Ovary (tissue), 9 donors: ENCODE data around the gene LOX. TPM values are rescaled to one million over a fixed set of nuclear protein-coding genes. Genes with fewer than 3 reads are reported as not detected.

Source experiments
- DNase-seq, 5 donors: peaks; one replicate each; pipeline ENCODE4 v3.0.0-alpha.2; 2019 to 2020
- H3K27ac ChIP-seq, 2 donors: fragments of 200-600 bp; one replicate each; pipeline versions ENCODE4 v1.5.1 to v1.8.0; 2019 to 2022
- H3K27me3 ChIP-seq: fragments of 200-600 bp; one replicate; pipeline ENCODE4 v1.8.0; 2022
- H3K36me3 ChIP-seq: fragments of 200-600 bp; sonication (generic); one replicate; pipeline ENCODE4 v1.5.1; 2019
- H3K4me1 ChIP-seq: one replicate; pipeline ENCODE4 v1.8.1; 2013; ENCODE audit warnings: mild to moderate bottlenecking, moderate library complexity; ENCODE audit not compliant: insufficient read depth
- H3K4me3 ChIP-seq: fragments of 200-600 bp; sonication (generic); one replicate; pipeline ENCODE4 v1.5.1; 2017
- H3K9me3 ChIP-seq, 2 donors: fragments of 200-600 bp in 1 of 2; sonication (generic) in 1 of 2; one replicate each; pipeline versions ENCODE4 v1.5.1 to v1.8.1; 2013 to 2019; ENCODE audit warnings: mild to moderate bottlenecking in 1 of 2, moderate library complexity in 1 of 2
- EP300 ChIP-seq: sonication (generic); formaldehyde crosslinking; IDR thresholded peaks from one replicate; pipeline ENCODE4 v1.6.1; 2017; ENCODE audit warnings: antibody characterized with exemption
- POLR2A ChIP-seq: fragments of 450-650 bp; IDR thresholded peaks from one replicate; pipeline ENCODE4 v1.6.1; 2017; ENCODE audit warnings: antibody characterized with exemption, mild to moderate bottlenecking, moderate library complexity
- WGBS, 3 donors: extraction: QIAGEN DNeasy Blood & Tissue Kit in 1 of 3; methylation state at CpG; one replicate each; pipeline versions ENCODE4 v1.1.5 to v1.1.7; 2013 to 2017; 5-methylcytosine and 5-hydroxymethylcytosine counted together
- intact Hi-C, 4 donors: fragments of 100-400 bp; cut with DNase I; formaldehyde crosslinking; loops; one replicate each; pipeline versions ENCODE4 v1.11.0 to v1.15.1; 2022 to 2023
- polyA plus RNA-seq, 2 donors: library from polyadenylated mRNA; stranded (reverse); fragments of 200-250 nt in 1 of 2; fragments of 350-450 nt in 1 of 2; fragmentation: Illumina TruSeq in 1 of 2; extraction: RNeasy Lipid Tissue Mini Kit (QIAGEN cat#74804) in 1 of 2; gene quantifications; one replicate each; pipeline ENCODE4 v1.2.3, GENCODE V29; 2013 to 2014
- total RNA-seq, 7 donors: library from RNA; depleted of rRNA in 2 of 7; stranded (reverse); fragments of >200 nt in 2 of 7; fragmentation: NEBNext Ultra II Directional in 3 of 7; extraction: Animal tissue kit (Norgen Biotek cat#: 25700) in 3 of 7; gene quantifications; one replicate each; pipeline versions ENCODE4 v1.1.0 to v1.2.4, GENCODE V29; 2016 to 2023
- TF ChIP-seq, protein P1 (sequence below), 3 donors: fragments of 450-650 bp in 2 of 3; fragments of 200-600 bp in 1 of 3; IDR thresholded peaks; one replicate each; pipeline versions ENCODE4 v1.5.1 to v1.8.0; 2016 to 2022; ENCODE audit warnings: antibody characterized with exemption in 3 of 3, mild to moderate bottlenecking in 1 of 3
- donor health status: DM: no; HTN: no; CAD: no; lungs with moderate emphysema.
- donor health status: DM: no; HTN: no; CAD: no.
- donor health status: Bipolar disorder and iron deficiency.
- donor health status: DM: yes; HTN: yes; CAD: no.
- donor health status: DM: no; HTN: no; CAD: no.
- donor health status: DM: yes; HTN: yes; CAD: no.

LOX gene
- total and polyA plus RNA-seq, 9 donors, result 6.9 to 23.5 (median 10.9) TPM

DNA sequence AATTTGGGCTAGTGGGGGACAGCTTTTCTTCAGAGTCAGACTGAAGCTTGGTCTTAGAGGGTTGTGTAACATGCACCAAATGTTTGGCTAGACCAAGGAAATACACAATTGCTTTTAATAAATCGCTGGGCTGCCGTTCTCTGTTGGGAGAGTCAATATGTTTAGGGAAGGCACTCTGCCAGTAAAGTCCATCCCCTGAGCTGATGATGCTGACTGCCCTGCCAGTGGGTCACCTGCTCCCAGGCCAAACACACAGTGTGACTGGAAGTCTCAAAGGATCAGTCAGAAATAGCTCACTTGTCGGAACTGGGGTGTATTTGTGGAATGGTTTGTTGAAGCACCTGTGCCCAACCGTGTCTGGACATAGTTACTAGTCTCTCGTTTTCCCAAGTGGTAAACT, 33.4 kb upstream of the LOX start:
- no peak for DNase-seq
- intact Hi-C loops, result no loop called here
- WGBS, 3 donors, result 83 to 86% (median 85%) methylated on average over 5 of the region's 5 CpGs
- no peaks in the 10 kb centered on the region for H3K36me3 ChIP-seq
- H3K27me3 ChIP-seq, result no peaks in the 10 kb centered on the region
- H3K27ac ChIP-seq, result no peak overlapping the region
- TF ChIP-seq, protein P1, sequence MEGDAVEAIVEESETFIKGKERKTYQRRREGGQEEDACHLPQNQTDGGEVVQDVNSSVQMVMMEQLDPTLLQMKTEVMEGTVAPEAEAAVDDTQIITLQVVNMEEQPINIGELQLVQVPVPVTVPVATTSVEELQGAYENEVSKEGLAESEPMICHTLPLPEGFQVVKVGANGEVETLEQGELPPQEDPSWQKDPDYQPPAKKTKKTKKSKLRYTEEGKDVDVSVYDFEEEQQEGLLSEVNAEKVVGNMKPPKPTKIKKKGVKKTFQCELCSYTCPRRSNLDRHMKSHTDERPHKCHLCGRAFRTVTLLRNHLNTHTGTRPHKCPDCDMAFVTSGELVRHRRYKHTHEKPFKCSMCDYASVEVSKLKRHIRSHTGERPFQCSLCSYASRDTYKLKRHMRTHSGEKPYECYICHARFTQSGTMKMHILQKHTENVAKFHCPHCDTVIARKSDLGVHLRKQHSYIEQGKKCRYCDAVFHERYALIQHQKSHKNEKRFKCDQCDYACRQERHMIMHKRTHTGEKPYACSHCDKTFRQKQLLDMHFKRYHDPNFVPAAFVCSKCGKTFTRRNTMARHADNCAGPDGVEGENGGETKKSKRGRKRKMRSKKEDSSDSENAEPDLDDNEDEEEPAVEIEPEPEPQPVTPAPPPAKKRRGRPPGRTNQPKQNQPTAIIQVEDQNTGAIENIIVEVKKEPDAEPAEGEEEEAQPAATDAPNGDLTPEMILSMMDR (IDR thresholded peaks at IDR 0.05), result no peak
- no peak for TF ChIP-seq POLR2A
- TF ChIP-seq EP300, result no peak
- H3K4me3 ChIP-seq, result no peak overlapping the region
- no peaks in the 10 kb centered on the region for H3K4me1 ChIP-seq
- H3K9me3 ChIP-seq, result no peaks in the 10 kb centered on the region

DNA sequence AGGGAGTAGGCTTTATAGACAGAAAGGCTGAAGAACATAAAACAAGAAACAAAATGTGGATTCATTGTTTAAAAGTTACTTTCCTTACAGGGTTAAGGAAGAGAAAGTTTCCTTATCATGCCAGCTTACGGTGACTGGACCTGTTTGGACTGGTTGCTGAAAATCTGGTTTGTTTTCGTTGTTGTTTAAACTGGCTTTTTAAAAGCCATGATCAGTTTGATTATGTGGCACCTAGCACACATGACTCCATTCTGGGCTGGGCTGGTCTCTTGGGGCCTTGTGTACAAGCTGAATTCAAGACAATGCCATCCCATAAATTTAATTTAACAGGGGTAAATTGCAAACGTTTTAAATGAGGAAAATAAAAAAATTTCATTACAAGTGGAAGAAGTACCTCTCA, 32.9 kb upstream of the LOX start:
- TF ChIP-seq, protein P1 (IDR thresholded peaks at IDR 0.05), result no peak
- no peak for TF ChIP-seq EP300
- TF ChIP-seq POLR2A, result no peak
- Histone ChIP-seq H3K27ac (no peak overlapping the region), H3K4me3 (no peak overlapping the region), H3K4me1 (no peaks in the 10 kb centered on the region), H3K9me3 (no peaks in the 10 kb centered on the region), H3K36me3 (no peaks in the 10 kb centered on the region), H3K27me3 (no peaks in the 10 kb centered on the region)
- WGBS, 3 donors, result 31 to 41% (median 33%) methylated on average over 3 of the region's 3 CpGs
- no peak for DNase-seq
- intact Hi-C loops, result no loop called here

DNA sequence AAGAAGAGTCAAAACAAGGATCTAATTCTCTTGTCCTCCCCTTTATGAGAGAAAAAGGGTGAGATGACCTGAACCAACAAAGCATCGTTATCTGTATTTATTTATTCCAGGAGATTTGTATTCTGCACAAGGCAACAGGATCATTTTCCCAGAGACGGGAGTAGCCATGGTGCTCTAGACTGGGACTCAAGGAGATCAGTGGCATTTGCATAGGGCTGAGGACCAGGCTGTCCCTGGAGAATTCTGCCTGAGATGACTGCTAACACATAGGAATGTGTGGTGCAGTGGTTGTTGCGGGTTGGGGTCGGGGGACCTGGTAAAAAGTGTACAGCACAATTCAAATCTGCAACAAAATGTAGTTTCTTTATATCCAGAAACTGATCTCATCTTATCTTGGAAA, 29.0 kb upstream of the LOX start:
- WGBS, 3 donors, result 71 to 76% (median 75%) methylated on average over 4 of the region's 4 CpGs
- H3K4me3 ChIP-seq, result no peak overlapping the region

DNA sequence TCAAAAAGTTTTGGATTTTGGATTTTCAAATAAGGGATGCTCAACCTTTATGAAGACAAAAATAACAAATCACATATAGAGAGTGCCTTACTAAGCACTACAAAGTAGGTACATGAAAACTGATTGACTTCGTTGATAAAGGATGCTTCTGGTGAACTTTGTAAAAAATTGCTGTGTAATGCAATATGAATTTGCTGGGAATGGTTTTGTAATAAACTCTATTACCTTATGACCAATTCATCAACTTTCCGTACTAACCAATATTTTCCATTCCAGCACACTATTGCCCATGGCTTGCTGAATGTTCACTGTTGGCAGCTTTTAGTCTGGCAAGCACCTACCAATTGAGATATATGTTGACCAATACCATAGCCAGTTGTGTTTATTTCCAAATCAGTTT, 27.9 kb upstream of the LOX start:
- no peak for DNase-seq
- 80 to 86% (median 84%) methylated on average over 2 of the region's 2 CpGs for WGBS, 3 donors
- H3K4me3 ChIP-seq, result no peak overlapping the region
- intact Hi-C loops, result loop anchor here in 1 of 4 donors (5.0 kb wide), 1 partner anchor 1474 kb away; no protein-coding TSS in a partner anchor
- H3K27me3 ChIP-seq, result no peaks in the 10 kb centered on the region
- H3K4me1 ChIP-seq, result no peaks in the 10 kb centered on the region
- H3K9me3 ChIP-seq, result no peaks in the 10 kb centered on the region
- H3K36me3 ChIP-seq, result no peaks in the 10 kb centered on the region
- no peak for TF ChIP-seq EP300
- TF ChIP-seq POLR2A, result no peak
- TF ChIP-seq, protein P1 (IDR thresholded peaks at IDR 0.05), result no peak
- no peak overlapping the region for H3K27ac ChIP-seq

More for the DNA sequence above, 29.0 kb upstream of the LOX start:
- Histone ChIP-seq H3K36me3 (no peaks in the 10 kb centered on the region), H3K9me3 (no peaks in the 10 kb centered on the region), H3K27me3 (no peaks in the 10 kb centered on the region), H3K4me1 (no peaks in the 10 kb centered on the region), H3K27ac (no peak overlapping the region)
- intact Hi-C loops, result loop anchor here in 1 of 4 donors (5.0 kb wide), 1 partner anchor 1475 kb away; no protein-coding TSS in a partner anchor
- no peak for DNase-seq
- TF ChIP-seq POLR2A (no peak), EP300 (no peak)
- TF ChIP-seq, protein P1 (IDR thresholded peaks at IDR 0.05), result no peak
